Mesendoderm (in vitro differentiated cells): ENCODE results near the gene UBXN10.

Source experiments
- DNase-seq: peaks from one replicate; pipeline ENCODE4 v3.0.0; 2013
- H2AK5ac ChIP-seq: 2 replicates; pipeline ENCODE4 v1.6.1; 2013; ENCODE audit warnings: low read length, inconsistent platforms
- H2BK120ac ChIP-seq: 2 replicates; pipeline ENCODE4 v1.6.1; 2013; ENCODE audit warnings: low read depth, mild to moderate bottlenecking, low read length, moderate library complexity, mixed read lengths
- H2BK15ac ChIP-seq: replicated peaks from 2 replicates; pipeline ENCODE4 v1.6.1; 2013; ENCODE audit warnings: low read depth, mild to moderate bottlenecking, moderate library complexity
- H2BK5ac ChIP-seq: 2 replicates; pipeline ENCODE4 v1.6.1; 2013; ENCODE audit warnings: low read length, inconsistent platforms
- H3K18ac ChIP-seq: 2 replicates; pipeline ENCODE4 v1.6.1; 2013; ENCODE audit warnings: mild to moderate bottlenecking, low read length, mixed read lengths
- H3K23ac ChIP-seq: one replicate; pipeline ENCODE4 v1.6.1; 2013; ENCODE audit warnings: low read length
- H3K27ac ChIP-seq: 2 replicates; pipeline ENCODE4 v1.5.1; 2013; ENCODE audit warnings: low read depth, mild to moderate bottlenecking, inconsistent platforms, low read length, moderate library complexity
- H3K27me3 ChIP-seq: 2 replicates; pipeline ENCODE4 v1.6.1; 2013; ENCODE audit warnings: low read length, control low read depth, mild to moderate bottlenecking, inconsistent platforms; ENCODE audit not compliant: insufficient read depth, poor library complexity
- H3K36me3 ChIP-seq: 2 replicates; pipeline ENCODE4 v1.6.1; 2013; ENCODE audit warnings: low read length, inconsistent platforms; ENCODE audit not compliant: control insufficient read depth, insufficient read depth
- H3K4ac ChIP-seq: one replicate; pipeline ENCODE4 v1.6.1; 2013; ENCODE audit warnings: low read depth, mild to moderate bottlenecking, low read length, moderate library complexity
- H3K4me1 ChIP-seq: 2 replicates; pipeline ENCODE4 v1.6.1; 2013; ENCODE audit warnings: low read depth, low read length, inconsistent platforms; ENCODE audit not compliant: control insufficient read depth
- H3K4me2 ChIP-seq: 2 replicates; pipeline ENCODE4 v1.6.1; 2013; ENCODE audit warnings: low read length
- H3K4me3 ChIP-seq: 2 replicates; pipeline ENCODE4 v1.5.1; 2013; ENCODE audit warnings: mild to moderate bottlenecking, low read length
- H3K56ac ChIP-seq: one replicate; pipeline ENCODE4 v1.6.1; 2013; ENCODE audit warnings: low read length
- H3K79me1 ChIP-seq: 2 replicates; pipeline ENCODE4 v1.6.1; 2013; ENCODE audit warnings: low read length, inconsistent platforms
- H3K79me2 ChIP-seq: 2 replicates; pipeline ENCODE4 v1.6.1; 2013; ENCODE audit warnings: mild to moderate bottlenecking, low read length; ENCODE audit not compliant: control insufficient read depth, insufficient read depth
- H3K9ac ChIP-seq: 2 replicates; pipeline ENCODE4 v1.6.1; 2013; ENCODE audit warnings: low read length, inconsistent platforms
- H4K5ac ChIP-seq: one replicate; pipeline ENCODE4 v1.6.1; 2013; ENCODE audit warnings: low read length
- H4K8ac ChIP-seq: one replicate; pipeline ENCODE4 v1.6.1; 2013; ENCODE audit warnings: low read depth, mild to moderate bottlenecking, control low read depth, low read length, moderate library complexity
- WGBS: extraction: QIAGEN DNeasy Blood & Tissue Kit; methylation state at CpG from one replicate; pipeline ENCODE4 v1.1.7; 2013; ENCODE audit warnings: low lambda C conversion rate, missing lambda C conversion rate; ENCODE audit not compliant: insufficient coverage; ENCODE audit errors: extremely low coverage; 5-methylcytosine and 5-hydroxymethylcytosine counted together

The UBXN10 gene

GRCh38 chr1:20168564-20169491, 17.1 kb upstream of the UBXN10 start:
- H3K4me3 ChIP-seq = no peak overlapping the region
- DNase-seq = no peak
- H4K8ac ChIP-seq = no peak overlapping the region
- H3K79me1 ChIP-seq = no peaks in the 10 kb centered on the region
- H3K56ac ChIP-seq = no peak overlapping the region
- H2AK5ac ChIP-seq = no peak overlapping the region
- no peak overlapping the region for H3K18ac ChIP-seq
- H2BK120ac ChIP-seq = no peak overlapping the region
- no peak overlapping the region for H3K27ac ChIP-seq
- H3K4me1 ChIP-seq = no peaks in the 10 kb centered on the region
- H3K36me3 ChIP-seq = no peaks in the 10 kb centered on the region
- no peak overlapping the region for H2BK5ac ChIP-seq
- H3K9ac ChIP-seq = no peak overlapping the region
- H3K23ac ChIP-seq = no peak overlapping the region
- H3K79me2 ChIP-seq = no peaks in the 10 kb centered on the region
- no CpG with 5 or more reads among the region's 9 CpGs for WGBS
- no peak overlapping the region for H2BK15ac ChIP-seq
- H3K4ac ChIP-seq = no peak overlapping the region
- no peaks in the 10 kb centered on the region for H3K27me3 ChIP-seq
- no peak overlapping the region for H3K4me2 ChIP-seq
- no peak overlapping the region for H4K5ac ChIP-seq

- no peak overlapping the region for H3K4me2 ChIP-seq
- H3K23ac ChIP-seq = no peak overlapping the region
- H2AK5ac ChIP-seq = no peak overlapping the region
- no peak for DNase-seq
- no peaks in the 10 kb centered on the region for H3K79me1 ChIP-seq
- no peak overlapping the region for H3K4me3 ChIP-seq
- no peak overlapping the region for H2BK15ac ChIP-seq
- no peak overlapping the region for H4K5ac ChIP-seq
- H4K8ac ChIP-seq = no peak overlapping the region
- H3K56ac ChIP-seq = no peak overlapping the region
- no peak overlapping the region for H3K27ac ChIP-seq
- no peaks in the 10 kb centered on the region for H3K36me3 ChIP-seq
- no peak overlapping the region for H2BK5ac ChIP-seq
- no peak overlapping the region for H3K18ac ChIP-seq
- no peak overlapping the region for H2BK120ac ChIP-seq
- WGBS = no CpG with 5 or more reads among the region's 5 CpGs
- H3K79me2 ChIP-seq = no peaks in the 10 kb centered on the region
- no peaks in the 10 kb centered on the region for H3K27me3 ChIP-seq
- no peaks in the 10 kb centered on the region for H3K4me1 ChIP-seq
- H3K4ac ChIP-seq = no peak overlapping the region
- no peak overlapping the region for H3K9ac ChIP-seq
Measured at GRCh38 chr1:20169932-20170331, 16.0 kb upstream of the UBXN10 start.

GRCh38 chr1:20172033-20172590, 13.8 kb upstream of the UBXN10 start:
- H3K79me2 ChIP-seq = no peaks in the 10 kb centered on the region
- no peaks in the 10 kb centered on the region for H3K27me3 ChIP-seq
- H3K9ac ChIP-seq = no peak overlapping the region
- no peak overlapping the region for H2AK5ac ChIP-seq
- no peak overlapping the region for H3K27ac ChIP-seq
- H2BK120ac ChIP-seq = no peak overlapping the region
- H3K18ac ChIP-seq = no peak overlapping the region
- H4K5ac ChIP-seq = no peak overlapping the region
- no peak overlapping the region for H3K4ac ChIP-seq
- no peak overlapping the region for H3K23ac ChIP-seq
- no peak overlapping the region for H3K4me3 ChIP-seq
- DNase-seq = no peak
- WGBS = no CpG with 5 or more reads among the region's 12 CpGs
- no peak overlapping the region for H2BK15ac ChIP-seq
- H3K36me3 ChIP-seq = no peaks in the 10 kb centered on the region
- H3K4me1 ChIP-seq = no peaks in the 10 kb centered on the region
- H4K8ac ChIP-seq = no peak overlapping the region
- no peak overlapping the region for H3K56ac ChIP-seq
- no peak overlapping the region for H3K4me2 ChIP-seq
- no peak overlapping the region for H2BK5ac ChIP-seq
- no peaks in the 10 kb centered on the region for H3K79me1 ChIP-seq

GRCh38 chr1:20174937-20175666, 10.8 kb upstream of the UBXN10 start:
- H3K4ac ChIP-seq = no peak overlapping the region
- H3K4me1 ChIP-seq = no peaks in the 10 kb centered on the region
- no peaks in the 10 kb centered on the region for H3K27me3 ChIP-seq
- H3K4me3 ChIP-seq = no peak overlapping the region
- H2BK15ac ChIP-seq = no peak overlapping the region
- no peak overlapping the region for H4K8ac ChIP-seq
- H3K4me2 ChIP-seq = no peak overlapping the region
- no peak overlapping the region for H3K23ac ChIP-seq
- H3K18ac ChIP-seq = no peak overlapping the region
- H3K79me2 ChIP-seq = no peaks in the 10 kb centered on the region
- whole genome bisulfite sequencing = no CpG with 5 or more reads among the region's 9 CpGs
- no peak overlapping the region for H2BK120ac ChIP-seq
- no peak overlapping the region for H3K56ac ChIP-seq
- no peak overlapping the region for H4K5ac ChIP-seq
- no peak overlapping the region for H3K27ac ChIP-seq
- H3K9ac ChIP-seq = no peak overlapping the region
- H3K79me1 ChIP-seq = no peaks in the 10 kb centered on the region
- H2AK5ac ChIP-seq = no peak overlapping the region
- no peaks in the 10 kb centered on the region for H3K36me3 ChIP-seq
- no peak overlapping the region for H2BK5ac ChIP-seq
- DNase-seq = no peak

- Histone ChIP-seq H3K23ac (no peak overlapping the region), H3K27ac (no peak overlapping the region), H3K4me2 (no peak overlapping the region), H2AK5ac (no peak overlapping the region), H4K8ac (no peak overlapping the region), H3K18ac (no peak overlapping the region), H3K36me3 (no peaks in the 10 kb centered on the region), H3K9ac (no peak overlapping the region), H4K5ac (no peak overlapping the region), H3K4ac (no peak overlapping the region), H3K79me1 (no peaks in the 10 kb centered on the region), H3K4me1 (no peaks in the 10 kb centered on the region), H2BK15ac (no peak overlapping the region), H2BK120ac (no peak overlapping the region), H3K79me2 (no peaks in the 10 kb centered on the region), H2BK5ac (no peak overlapping the region), H3K4me3 (no peak overlapping the region), H3K27me3 (no peaks in the 10 kb centered on the region), H3K56ac (no peak overlapping the region)
- DNase-seq = no peak
- WGBS = no CpG with 5 or more reads among the region's 13 CpGs
Measured at GRCh38 chr1:20178634-20179370, 7.1 kb upstream of the UBXN10 start.
